ENCODE measurements around the gene ETHE1.

DNA sequence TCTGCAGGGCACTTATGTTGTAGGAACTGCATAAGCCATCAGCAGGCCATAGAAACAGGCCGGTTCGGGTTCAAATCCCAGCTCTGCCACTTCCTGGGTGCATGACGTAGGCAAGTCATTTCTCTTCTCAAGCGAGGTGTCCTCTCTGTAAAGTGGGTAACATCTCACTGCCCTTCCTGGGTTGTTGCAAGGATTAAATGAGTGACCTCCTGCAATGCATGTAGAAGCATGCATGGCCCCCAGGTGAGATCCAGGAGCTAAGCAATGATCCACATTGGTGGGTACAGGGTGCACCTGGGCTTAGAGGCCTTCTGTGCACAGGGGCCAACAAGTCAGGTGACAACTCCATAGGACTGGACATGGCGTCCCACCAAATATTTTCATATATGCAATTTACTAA lies 36.2 kb downstream of the ETHE1 start:
- TF ChIP-seq, protein P1, sequence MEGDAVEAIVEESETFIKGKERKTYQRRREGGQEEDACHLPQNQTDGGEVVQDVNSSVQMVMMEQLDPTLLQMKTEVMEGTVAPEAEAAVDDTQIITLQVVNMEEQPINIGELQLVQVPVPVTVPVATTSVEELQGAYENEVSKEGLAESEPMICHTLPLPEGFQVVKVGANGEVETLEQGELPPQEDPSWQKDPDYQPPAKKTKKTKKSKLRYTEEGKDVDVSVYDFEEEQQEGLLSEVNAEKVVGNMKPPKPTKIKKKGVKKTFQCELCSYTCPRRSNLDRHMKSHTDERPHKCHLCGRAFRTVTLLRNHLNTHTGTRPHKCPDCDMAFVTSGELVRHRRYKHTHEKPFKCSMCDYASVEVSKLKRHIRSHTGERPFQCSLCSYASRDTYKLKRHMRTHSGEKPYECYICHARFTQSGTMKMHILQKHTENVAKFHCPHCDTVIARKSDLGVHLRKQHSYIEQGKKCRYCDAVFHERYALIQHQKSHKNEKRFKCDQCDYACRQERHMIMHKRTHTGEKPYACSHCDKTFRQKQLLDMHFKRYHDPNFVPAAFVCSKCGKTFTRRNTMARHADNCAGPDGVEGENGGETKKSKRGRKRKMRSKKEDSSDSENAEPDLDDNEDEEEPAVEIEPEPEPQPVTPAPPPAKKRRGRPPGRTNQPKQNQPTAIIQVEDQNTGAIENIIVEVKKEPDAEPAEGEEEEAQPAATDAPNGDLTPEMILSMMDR (IDR thresholded peaks at IDR 0.05) = no peak
- TF ChIP-seq POLR2A (IDR thresholded peaks at IDR 0.05) = no peak
